HCT116 (cell line): ENCODE results near the gene DEPDC1B. TPM values are rescaled to one million over a fixed set of nuclear protein-coding genes. Genes with fewer than 3 reads are reported as not detected.

ENCODE experiments used
- ATAC-seq: fragments of 200-7000 bp; cut with Tn5 transposase; 2 replicates; pipeline ENCODE4 v1.9.1; 2020; ENCODE audit warnings: mild to moderate bottlenecking, moderate library complexity
- BruUV-seq: library from RNA; stranded (reverse); fragments of 400-500 nt; replicated peaks from 2 replicates; lab custom pipeline; 2021; lab: Mats Ljungman, UMichigan
- CTCF ChIA-PET: fragments of 300-600 bp; sonication (Branson Sonifier 250); formaldehyde crosslinking; loops from one replicate; lab custom pipeline; 2021; ENCODE audit warnings: antibody characterized with exemption; lab: Charles Lee
- POLR2A ChIA-PET: fragments of 300-600, 350-600 bp; sonication (Branson Sonifier 250); formaldehyde crosslinking; loops from one replicate; lab custom pipeline; 2021; ENCODE audit warnings: antibody characterized with exemption; lab: Charles Lee
- RAD21 ChIA-PET, 2 experiments: fragments of 300-600 bp; sonication (Branson Sonifier 250); formaldehyde crosslinking; loops; one replicate each; lab custom pipeline; 2023; ENCODE audit warnings: low total read pairs in 2 of 2; ENCODE audit not compliant: uncharacterized antibody in 2 of 2, unreplicated experiment in 2 of 2, low non-redundant PET in 1 of 2; lab: Charles Lee
- DNase-seq: peaks from one replicate; pipeline ENCODE4 v3.0.0-alpha.2; 2010; ENCODE audit warnings: low read depth, low spot score
- H2AFZ ChIP-seq: fragments of 200-600 bp; shearing (Covaris generic), sonication (generic); 2 replicates; pipeline ENCODE4 v1.6.1; 2017; ENCODE audit warnings: low read depth, mixed run types, mixed read lengths, antibody characterized with exemption, low read length; ENCODE audit not compliant: poor library complexity, severe bottlenecking
- H3K27ac ChIP-seq: 2 replicates; pipeline ENCODE4 v1.5.1; 2012; ENCODE audit warnings: low read depth, low read length
- H3K27me3 ChIP-seq: fragments of 200-600 bp; sonication (generic); 2 replicates; pipeline ENCODE4 v1.6.1; 2016; ENCODE audit warnings: mixed run types, low read length, mixed read lengths; ENCODE audit not compliant: insufficient read depth
- H3K36me3 ChIP-seq, 2 experiments: fragments of 200-500 bp in 1 of 2; fragments of 200-600 bp in 1 of 2; sonication (Bioruptor generic) in 1 of 2; sonication (generic) in 1 of 2; 2 replicates each; pipeline versions ENCODE4 v1.5.1 to v1.6.1; 2014 to 2016; ENCODE audit warnings: low read length in 2 of 2, inconsistent platforms in 1 of 2, mixed read lengths in 1 of 2, mixed run types in 1 of 2; ENCODE audit not compliant: insufficient read depth in 2 of 2, control insufficient read depth in 1 of 2
- H3K4me1 ChIP-seq, 2 experiments: fragments of 200-600 bp in 1 of 2; sonication (generic) in 1 of 2; 2 replicates each; pipeline versions ENCODE4 v1.5.1 to v1.6.1; 2012 to 2017; ENCODE audit warnings: low read length in 2 of 2, inconsistent platforms in 1 of 2, mild to moderate bottlenecking in 1 of 2, mixed read lengths in 1 of 2, mixed run types in 1 of 2, moderate library complexity in 1 of 2; ENCODE audit not compliant: insufficient read depth in 2 of 2, control insufficient read depth in 1 of 2
- H3K4me2 ChIP-seq: fragments of 200-600 bp; sonication (generic); 2 replicates; pipeline ENCODE4 v1.6.1; 2017; ENCODE audit warnings: mixed run types, low read length, mixed read lengths
- H3K4me3 ChIP-seq, 2 experiments: fragments of 200-600 bp in 1 of 2; sonication (generic) in 1 of 2; replicated peaks in 1 of 2; 2 replicates each; pipeline ENCODE4 v1.5.1; 2011 to 2016; ENCODE audit warnings: low read length in 2 of 2, control low read depth in 1 of 2, low read depth in 1 of 2, mild to moderate bottlenecking in 1 of 2, mixed read lengths in 1 of 2, mixed run types in 1 of 2
- H3K79me2 ChIP-seq: fragments of 200-600 bp; sonication (generic); 2 replicates; pipeline ENCODE4 v1.6.1; 2017; ENCODE audit warnings: mild to moderate bottlenecking, mixed run types, low read length, moderate library complexity, mixed read lengths; ENCODE audit not compliant: insufficient read depth
- H3K9ac ChIP-seq: fragments of 200-600 bp; sonication (generic); 2 replicates; pipeline ENCODE4 v1.6.1; 2016; ENCODE audit warnings: low read length, mixed read lengths
- H3K9me2 ChIP-seq: fragments of 200-600 bp; sonication (generic), shearing (Covaris generic); 2 replicates; pipeline ENCODE4 v1.6.1; 2017; ENCODE audit warnings: mixed run types, mild to moderate bottlenecking, moderate library complexity; ENCODE audit not compliant: insufficient read depth
- H3K9me3 ChIP-seq, 2 experiments: fragments of 200-500 bp in 1 of 2; fragments of 200-600 bp in 1 of 2; sonication (Bioruptor generic) in 1 of 2; sonication (generic) in 1 of 2; 2 replicates each; pipeline ENCODE4 v1.6.1; 2014 to 2017; ENCODE audit warnings: low read length in 2 of 2, mixed read lengths in 2 of 2, inconsistent platforms in 1 of 2, low read depth in 1 of 2, mild to moderate bottlenecking in 1 of 2, mixed run types in 1 of 2, moderate library complexity in 1 of 2; ENCODE audit not compliant: control insufficient read depth in 1 of 2, insufficient read depth in 1 of 2
- H4K20me1 ChIP-seq: fragments of 200-600 bp; sonication (generic), shearing (Covaris generic); 2 replicates; pipeline ENCODE4 v1.6.1; 2017; ENCODE audit warnings: mixed run types, mild to moderate bottlenecking, moderate library complexity; ENCODE audit not compliant: insufficient read depth
- ATF3 ChIP-seq: IDR thresholded peaks from 2 replicates; pipeline ENCODE4 v1.6.1; 2012
- CBX3 ChIP-seq: IDR thresholded peaks from 2 replicates; pipeline ENCODE4 v1.6.1; 2012; ENCODE audit warnings: low read depth
- CEBPB ChIP-seq: IDR thresholded peaks from 2 replicates; pipeline ENCODE4 v1.6.1; 2012; ENCODE audit warnings: low read depth
- CTCF ChIP-seq, 3 experiments: fragments of 200-600 bp in 1 of 3; sonication (generic) in 1 of 3; IDR thresholded peaks in 2 of 3; conservative IDR thresholded peaks in 1 of 3; 2 replicates each; pipeline ENCODE4 v1.5.1; 2012 to 2017; ENCODE audit warnings: low read depth in 2 of 3, low read length in 2 of 3, antibody characterized with exemption in 1 of 3, borderline replicate concordance in 1 of 3, control low read depth in 1 of 3, mild to moderate bottlenecking in 1 of 3, mixed read lengths in 1 of 3, mixed run types in 1 of 3, moderate library complexity in 1 of 3; ENCODE audit not compliant: insufficient read depth in 1 of 3
- EGR1 ChIP-seq: IDR thresholded peaks from 2 replicates; pipeline ENCODE4 v1.6.1; 2012; ENCODE audit warnings: low read depth
- ELF1 ChIP-seq: IDR thresholded peaks from 2 replicates; pipeline ENCODE4 v1.6.1; 2012; ENCODE audit warnings: low read depth, borderline replicate concordance
- EZH2 ChIP-seq: fragments of 200-600 bp; sonication (generic); IDR thresholded peaks from 2 replicates; pipeline ENCODE4 v1.6.1; 2017; ENCODE audit warnings: antibody characterized with exemption, mixed run types
- POLR2A ChIP-seq: IDR thresholded peaks from 2 replicates; pipeline ENCODE4 v1.7.0; 2011; ENCODE audit warnings: borderline replicate concordance; ENCODE audit not compliant: insufficient read depth, insufficient read length; ENCODE audit errors: extremely low read depth
- POLR2AphosphoS5 ChIP-seq: IDR thresholded peaks from 2 replicates; pipeline ENCODE4 v1.6.1; 2011; ENCODE audit warnings: mild to moderate bottlenecking, low read depth, low read length, moderate library complexity
- RAD21 ChIP-seq: IDR thresholded peaks from 2 replicates; pipeline ENCODE4 v1.6.1; 2012; ENCODE audit warnings: low read depth, mild to moderate bottlenecking
- SIN3A ChIP-seq: IDR thresholded peaks from 2 replicates; pipeline ENCODE4 v1.6.1; 2012; ENCODE audit warnings: low read depth
- SP1 ChIP-seq: IDR thresholded peaks from 2 replicates; pipeline ENCODE4 v1.6.1; 2012; ENCODE audit warnings: low read depth
- SRF ChIP-seq: IDR thresholded peaks from 2 replicates; pipeline ENCODE4 v1.6.1; 2012; ENCODE audit warnings: low read depth
- TCF7L2 ChIP-seq: IDR thresholded peaks from 2 replicates; pipeline ENCODE4 v1.7.0; 2011; ENCODE audit warnings: borderline replicate concordance, inconsistent platforms; ENCODE audit not compliant: insufficient read depth, insufficient read length; ENCODE audit errors: extremely low read depth
- intact Hi-C: fragments of 100-400 bp; cut with micrococcal nuclease; formaldehyde crosslinking; loops from 2 replicates; pipeline ENCODE4 v1.10.0; 2022
- total RNA-seq: library from RNA; stranded (reverse); gene quantifications from one replicate; pipeline ENCODE4 v1.2.1, GENCODE V29; 2021; ENCODE audit not compliant: unreplicated experiment

The DEPDC1B gene
- total RNA-seq, 1 experiment from 2014 or later: 39.7 TPM

GRCh38 chr5:60687927-60688720 is 11.8 kb downstream of the DEPDC1B start:
- RAD21 ChIA-PET: no interaction called here
- DNase-seq: no peak
- Histone ChIP-seq H2AFZ (no peak overlapping the region), H3K4me2 (no peak overlapping the region), H3K9ac (no peak overlapping the region), H3K27ac (no peak overlapping the region), H3K79me2 (peaks cover 99% of the 10 kb centered on the region), H3K4me1 (no peaks in the 10 kb centered on the region), H3K36me3 (peaks cover 0 to 13% of the 10 kb centered on the region in 2 experiments; a peak in 1 of 4 replicates), H3K9me2 (no peaks in the 10 kb centered on the region), H4K20me1 (no peaks in the 10 kb centered on the region), H3K9me3 (no peaks in the 10 kb centered on the region), H3K27me3 (no peaks in the 10 kb centered on the region), H3K4me3 (no peak overlapping the region)
- POLR2A ChIA-PET: interaction anchor here (0.9 kb wide), 1 partner anchor 12 kb away, joined by 4 read pairs; the partner anchor contains the start of gene DEPDC1B
- intact Hi-C loops: no loop called here
- ATAC-seq: peak; percentile 98
- peak in 2 of 3 experiments; percentile 44 to 50; a peak in 4 of 6 replicates for TF ChIP-seq CTCF (IDR thresholded peaks at IDR 0.05 in 2 of 3, conservative IDR thresholded peaks at IDR 0.05 in 1 of 3; ENCODE audit: borderline replicate concordance in 1 of 3, insufficient read depth in 1 of 3, low read depth in 2 of 3, low read length in 2 of 3)
- TF ChIP-seq SRF: no peak
- BruUV-seq: no TSS peak
- CTCF ChIA-PET: interaction anchor here (0.7 to 2.2 kb wide), 9 partner anchors 9 to 644 kb away, joined by 3 to 12 read pairs (median 4); partner anchors contain the start of genes DEPDC1B, ELOVL7 and ZSWIM6

- H3K36me3 ChIP-seq: peaks cover 0 to 13% of the 10 kb centered on the region in 2 experiments; a peak in 1 of 4 replicates
- intact Hi-C loops: no loop called here
- ChIA-PET POLR2A (no interaction called here), RAD21 (no interaction called here), CTCF (interaction anchor here (1.0 to 1.5 kb wide), 2 partner anchors 9 to 273 kb away, joined by 3 read pairs; no protein-coding TSS in a partner anchor)
- H3K4me1 ChIP-seq: no peaks in the 10 kb centered on the region
- H3K4me3 ChIP-seq: no peak overlapping the region
- no peaks in the 10 kb centered on the region for H3K27me3 ChIP-seq
- no peaks in the 10 kb centered on the region for H3K9me3 ChIP-seq
- DNase-seq (no peak), ATAC-seq (no peak)
- H4K20me1 ChIP-seq: 0 out of 2 replicates have a peak, but pooled peaks cover 2% of the 10 kb centered on the region
- no peak overlapping the region for H3K27ac ChIP-seq
- H3K9me2 ChIP-seq: no peaks in the 10 kb centered on the region
- H2AFZ ChIP-seq: no peak overlapping the region
- H3K79me2 ChIP-seq: peaks cover 97% of the 10 kb centered on the region
- no peak overlapping the region for H3K4me2 ChIP-seq
- no peak overlapping the region for H3K9ac ChIP-seq
- no TSS peak for BruUV-seq
- no peak for TF ChIP-seq CEBPB
- no peak for TF ChIP-seq TCF7L2
- no peak for TF ChIP-seq CBX3
- TF ChIP-seq EGR1: no peak
- no peak for TF ChIP-seq EZH2
- TF ChIP-seq CTCF (IDR thresholded peaks at IDR 0.05 in 2 of 3, conservative IDR thresholded peaks at IDR 0.05 in 1 of 3; ENCODE audit: borderline replicate concordance in 1 of 3, insufficient read depth in 1 of 3, low read depth in 2 of 3, low read length in 2 of 3): no peak
- TF ChIP-seq RAD21: no peak
- no peak for TF ChIP-seq SP1
- TF ChIP-seq POLR2AphosphoS5: no peak
- TF ChIP-seq SIN3A: no peak
- TF ChIP-seq ATF3: no peak
- no peak for TF ChIP-seq POLR2A
- no peak for TF ChIP-seq ELF1
- TF ChIP-seq SRF: no peak
Measured at GRCh38 chr5:60686157-60686556, 13.8 kb downstream of the DEPDC1B start.
